IPS DF 6.9 (cell line): ENCODE measurements around the gene ANGPTL3.
"Not testable (repeated sequence)": the region's sequence is repeated elsewhere in the genome, so short reads cannot be mapped to it uniquely, and the experiment has no call there.

ENCODE experiments used
- DNase-seq: peaks from one replicate; pipeline ENCODE4 v3.0.0-alpha.2; 2013; ENCODE audit warnings: low read depth, low spot score
- H3K27ac ChIP-seq: one replicate; pipeline ENCODE4 v1.5.1; 2013; ENCODE audit warnings: low read length, control low read depth
- H3K27me3 ChIP-seq: 2 replicates; pipeline ENCODE4 v1.6.1; 2013; ENCODE audit warnings: mild to moderate bottlenecking, low read length; ENCODE audit not compliant: control insufficient read depth, insufficient read depth
- H3K36me3 ChIP-seq: 2 replicates; pipeline ENCODE4 v1.6.1; 2013; ENCODE audit warnings: low read length; ENCODE audit not compliant: control insufficient read depth, insufficient read depth
- H3K4me1 ChIP-seq: 2 replicates; pipeline ENCODE4 v1.6.1; 2013; ENCODE audit warnings: low read length; ENCODE audit not compliant: control insufficient read depth, insufficient read depth
- H3K4me3 ChIP-seq: 2 replicates; pipeline ENCODE4 v1.5.1; 2013; ENCODE audit warnings: mild to moderate bottlenecking, low read length
- H3K9me3 ChIP-seq: 2 replicates; pipeline ENCODE4 v1.6.1; 2013; ENCODE audit warnings: low read length, inconsistent platforms; ENCODE audit not compliant: control insufficient read depth, insufficient read depth
- WGBS: extraction: QIAGEN DNeasy Blood & Tissue Kit; methylation state at CpG from one replicate; pipeline ENCODE4 v1.1.7; 2013; ENCODE audit warnings: mixed read lengths, missing lambda C conversion rate; ENCODE audit not compliant: insufficient read length, insufficient coverage; 5-methylcytosine and 5-hydroxymethylcytosine counted together

Gene ANGPTL3

GRCh38 chr1:62590970-62591368, 6.4 kb upstream of the ANGPTL3 start:
- Histone ChIP-seq H3K4me3 (no peak overlapping the region), H3K27ac (no peak overlapping the region), H3K27me3 (no peaks in the 10 kb centered on the region), H3K4me1 (no peaks in the 10 kb centered on the region), H3K36me3 (no peaks in the 10 kb centered on the region), H3K9me3 (no peaks in the 10 kb centered on the region; the same call in 1 of the 2 replicates)
- no peak for DNase-seq
- WGBS = no CpG with 5 or more reads among the region's 1 CpG

DNA sequence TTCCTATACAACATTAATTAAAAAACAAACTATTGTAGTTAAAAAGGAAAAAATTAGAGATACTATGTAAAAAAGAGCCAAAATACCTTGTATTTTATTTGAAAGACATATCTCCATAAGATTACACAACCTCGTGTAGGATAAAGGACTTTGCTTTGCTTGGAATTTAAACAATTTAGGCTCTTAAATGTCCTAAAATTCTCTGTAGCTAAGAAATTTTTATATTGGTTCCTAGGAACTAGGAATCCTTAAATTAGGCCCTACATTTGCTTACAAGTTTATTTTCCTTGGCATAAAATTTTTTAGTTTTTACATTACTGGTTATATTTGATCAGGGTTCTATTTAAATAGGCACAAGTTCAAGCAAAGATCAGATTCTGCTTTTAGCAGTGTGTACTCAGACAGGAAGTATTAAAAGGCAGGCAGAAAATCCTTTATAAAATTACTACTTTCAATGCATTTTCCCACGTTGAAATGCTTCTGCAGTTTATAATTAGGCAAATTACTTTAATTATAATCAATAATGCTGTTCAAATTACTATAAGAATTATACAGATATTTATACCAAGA, 3.4 kb upstream of the ANGPTL3 start:
- Histone ChIP-seq H3K9me3 (no peaks in the 10 kb centered on the region; the same call in 1 of the 2 replicates), H3K4me1 (no peaks in the 10 kb centered on the region), H3K36me3 (no peaks in the 10 kb centered on the region), H3K27me3 (no peaks in the 10 kb centered on the region), H3K4me3 (no peak overlapping the region), H3K27ac (no peak overlapping the region)
- no CpG with 5 or more reads among the region's 2 CpGs for WGBS
- no peak for DNase-seq

DNA sequence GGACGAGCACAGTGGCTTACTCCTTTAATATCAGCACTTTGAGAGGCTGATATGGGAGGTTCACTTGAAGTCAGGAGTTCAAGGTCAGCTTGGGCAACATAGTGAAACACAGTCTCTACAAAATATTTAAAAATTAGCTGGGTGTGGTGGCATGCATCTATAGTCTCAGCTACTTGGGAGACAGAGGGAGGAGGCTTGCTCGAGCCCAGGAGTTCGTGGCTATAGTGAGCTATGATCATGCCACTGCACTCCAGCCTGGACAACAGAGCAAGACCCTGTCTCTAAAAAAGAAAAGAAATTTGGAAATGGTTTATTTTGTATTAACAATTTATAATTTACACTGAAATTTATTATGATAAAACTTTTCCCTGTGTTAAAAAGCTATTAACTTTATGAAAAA, 1.7 kb upstream of the ANGPTL3 start:
- H3K36me3 ChIP-seq = no peaks in the 10 kb centered on the region
- DNase-seq = no peak
- no peak overlapping the region for H3K27ac ChIP-seq
- no CpG with 5 or more reads among the region's 3 CpGs for WGBS
- no peaks in the 10 kb centered on the region; the same call in 1 of the 2 replicates for H3K9me3 ChIP-seq
- no peaks in the 10 kb centered on the region for H3K4me1 ChIP-seq
- no peak overlapping the region for H3K4me3 ChIP-seq
- no peaks in the 10 kb centered on the region for H3K27me3 ChIP-seq

DNA sequence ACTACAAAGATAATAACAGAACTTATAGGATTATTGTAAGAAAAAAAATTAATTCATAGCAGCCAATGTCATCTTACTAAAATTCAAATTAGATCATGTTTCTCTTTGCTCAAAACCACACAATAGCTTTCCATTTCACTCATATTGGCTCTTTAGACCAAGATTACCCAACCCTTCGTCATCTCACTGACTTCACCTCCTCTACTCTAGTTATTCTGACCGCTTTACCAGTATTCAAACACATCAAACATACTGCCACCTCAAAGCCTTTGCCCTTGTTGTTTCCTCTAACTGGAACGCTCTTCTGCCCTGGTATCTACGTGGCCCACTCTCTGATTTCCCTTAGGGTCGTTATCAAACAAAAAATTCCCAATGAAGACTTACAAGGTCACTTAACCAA, 1.7 kb downstream of the ANGPTL3 start:
- H3K27me3 ChIP-seq = no peaks in the 10 kb centered on the region
- no peak overlapping the region for H3K27ac ChIP-seq
- no peaks in the 10 kb centered on the region for H3K9me3 ChIP-seq
- no peaks in the 10 kb centered on the region for H3K36me3 ChIP-seq
- no CpG with 5 or more reads among the region's 5 CpGs for WGBS
- DNase-seq = no peak
- no peak overlapping the region for H3K4me3 ChIP-seq
- H3K4me1 ChIP-seq = no peaks in the 10 kb centered on the region

GRCh38 chr1:62601457-62601856, 4.1 kb downstream of the ANGPTL3 start:
- H3K4me3 ChIP-seq = no peak overlapping the region
- H3K4me1 ChIP-seq = no peaks in the 10 kb centered on the region
- no peaks in the 10 kb centered on the region for H3K27me3 ChIP-seq
- H3K27ac ChIP-seq = no peak overlapping the region
- H3K9me3 ChIP-seq = no peaks in the 10 kb centered on the region
- no peak for DNase-seq
- no CpG with 5 or more reads among the region's 2 CpGs for WGBS
- no peaks in the 10 kb centered on the region for H3K36me3 ChIP-seq

DNA sequence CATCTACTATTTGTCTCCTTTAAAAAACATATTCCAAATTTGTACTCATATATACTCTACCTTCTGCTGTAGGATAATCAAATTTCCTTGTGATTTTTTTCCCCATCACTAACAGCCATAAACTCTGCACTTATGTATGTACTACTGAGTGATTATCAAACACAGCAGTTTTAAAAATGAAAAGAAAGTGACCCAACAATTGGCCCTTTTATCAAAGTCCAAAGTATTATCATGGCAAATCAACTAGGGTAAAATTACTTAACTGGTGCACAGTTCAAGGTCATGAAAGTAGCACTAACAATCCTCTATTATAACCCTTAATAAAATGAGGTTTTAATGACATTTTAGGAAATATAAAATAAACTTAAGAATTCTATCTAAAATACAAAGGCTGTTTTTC, 11.6 kb downstream of the ANGPTL3 start:
- Histone ChIP-seq H3K9me3 (no peaks in the 10 kb centered on the region), H3K4me1 (no peaks in the 10 kb centered on the region), H3K36me3 (no peaks in the 10 kb centered on the region), H3K27me3 (no peaks in the 10 kb centered on the region), H3K27ac (no peak overlapping the region), H3K4me3 (no peak overlapping the region)
- DNase-seq = no peak

- not testable (repeated sequence) for H3K27me3 ChIP-seq, H3K4me1 ChIP-seq
These were observed 13.3 kb downstream of the ANGPTL3 start for GRCh38 chr1:62610588-62610987.

GRCh38 chr1:62612770-62613169, 15.4 kb downstream of the ANGPTL3 start:
- no peaks in the 10 kb centered on the region for H3K4me1 ChIP-seq
- DNase-seq = no peak
- no peak overlapping the region for H3K4me3 ChIP-seq
- no CpG with 5 or more reads among the region's 2 CpGs for WGBS
- no peaks in the 10 kb centered on the region for H3K36me3 ChIP-seq
- H3K9me3 ChIP-seq = no peaks in the 10 kb centered on the region
- H3K27me3 ChIP-seq = no peaks in the 10 kb centered on the region
- H3K27ac ChIP-seq = no peak overlapping the region

More at GRCh38 chr1:62610588-62610987, 13.3 kb downstream of the ANGPTL3 start:
- no CpG with 5 or more reads among the region's 1 CpG for WGBS
- DNase-seq, H3K27ac ChIP-seq, H3K4me3 ChIP-seq, H3K36me3 ChIP-seq, H3K9me3 ChIP-seq: not testable (repeated sequence)

- H3K9me3 ChIP-seq = no peaks in the 10 kb centered on the region
- H3K4me1 ChIP-seq = no peaks in the 10 kb centered on the region
- H3K27me3 ChIP-seq = no peaks in the 10 kb centered on the region
- H3K27ac ChIP-seq = no peak overlapping the region
- H3K36me3 ChIP-seq = no peaks in the 10 kb centered on the region
- H3K4me3 ChIP-seq = no peak overlapping the region
- no peak for DNase-seq
- no CpG with 5 or more reads among the region's 5 CpGs for WGBS
These were observed 16.0 kb downstream of the ANGPTL3 start for GRCh38 chr1:62613325-62613727.

DNA sequence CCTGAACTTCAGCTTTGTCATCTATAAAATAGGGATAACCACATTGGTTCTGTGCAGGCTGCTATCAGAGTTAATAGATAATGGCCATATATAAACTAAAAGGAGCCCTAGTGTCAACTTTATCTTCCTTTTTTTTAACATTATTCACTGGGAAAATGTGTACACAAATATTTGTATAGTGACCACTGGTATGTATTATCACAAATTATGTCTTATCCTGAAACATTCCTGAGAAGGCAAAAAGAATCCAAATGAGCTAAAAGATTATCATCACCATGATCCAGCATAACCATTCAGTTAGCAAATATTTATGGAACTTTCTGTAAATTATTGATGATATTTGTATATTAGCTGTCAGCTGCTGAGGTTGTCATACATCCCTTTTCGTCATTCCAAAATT, 16.6 kb downstream of the ANGPTL3 start:
- Histone ChIP-seq H3K36me3 (no peaks in the 10 kb centered on the region), H3K4me3 (no peak overlapping the region), H3K9me3 (no peaks in the 10 kb centered on the region), H3K4me1 (no peaks in the 10 kb centered on the region), H3K27me3 (no peaks in the 10 kb centered on the region), H3K27ac (no peak overlapping the region)
- WGBS = no CpG with 5 or more reads among the region's 1 CpG
- no peak for DNase-seq

DNA sequence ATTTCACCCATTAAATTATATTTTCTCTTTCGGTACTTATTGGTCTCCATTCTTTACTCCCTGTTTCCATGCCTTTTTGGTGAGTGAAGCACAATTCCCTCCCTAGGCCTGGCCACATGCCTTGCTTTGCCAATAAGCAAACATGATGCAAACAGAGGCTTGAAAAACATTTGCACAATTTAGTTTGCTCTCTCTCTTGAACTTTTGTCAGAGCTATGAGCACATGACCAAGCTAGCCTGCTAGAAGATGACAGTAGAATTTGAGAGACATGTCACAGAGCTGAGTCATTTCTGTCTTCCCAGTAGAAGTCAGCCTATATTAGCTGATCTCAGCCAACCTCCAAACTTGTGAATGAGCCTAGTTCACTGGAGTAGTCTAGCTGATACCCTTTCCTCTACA, 24.6 kb downstream of the ANGPTL3 start:
- H3K9me3 ChIP-seq = no peaks in the 10 kb centered on the region
- no peaks in the 10 kb centered on the region for H3K4me1 ChIP-seq
- H3K4me3 ChIP-seq = no peak overlapping the region
- no peaks in the 10 kb centered on the region for H3K36me3 ChIP-seq
- H3K27ac ChIP-seq = no peak overlapping the region
- no peak for DNase-seq
- no peaks in the 10 kb centered on the region for H3K27me3 ChIP-seq
- 100% methylated on average over 1 of the region's 1 CpG for WGBS
